Right lobe of liver (tissue), 4 donors: Measurements from ENCODE around the gene FSTL4.

Experiments used
- CTCF ChIP-seq, 4 donors: fragments of 200-600 bp in 3 of 4; fragments of 450-650 bp in 1 of 4; IDR thresholded peaks; one replicate each; pipeline versions ENCODE4 v1.5.1 to v1.8.0; 2016 to 2022; ENCODE audit warnings: antibody characterized with exemption in 4 of 4, mild to moderate bottlenecking in 2 of 4
- POLR2A ChIP-seq: fragments of 450-650 bp; IDR thresholded peaks from one replicate; pipeline ENCODE4 v1.6.1; 2017; ENCODE audit warnings: antibody characterized with exemption, mild to moderate bottlenecking
- donor health status: DM: no; HTN: no; CAD: no.
- donor health status: DM: no; HTN: no; CAD: no.
- donor health status: DM: no; HTN: yes; CAD: no.

DNA sequence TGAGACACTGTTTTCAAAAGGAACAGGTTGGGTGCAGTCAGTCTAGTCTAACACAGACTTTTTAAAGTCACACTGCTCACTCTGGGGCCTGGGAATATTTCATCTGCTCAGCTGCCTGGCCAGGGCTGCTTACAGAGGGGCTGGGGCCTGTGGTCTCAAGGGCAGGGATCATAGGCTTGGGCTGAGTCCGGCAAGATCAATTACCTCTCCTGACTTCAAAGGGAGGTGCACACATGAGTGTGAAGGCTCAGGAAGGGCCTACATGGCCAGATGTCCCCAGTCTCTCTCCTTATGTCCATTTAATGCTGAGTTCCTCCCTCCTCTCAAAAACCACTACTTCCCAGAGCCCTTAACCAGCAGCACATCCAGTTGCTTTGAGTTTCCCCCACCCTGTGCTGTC, 313.3 kb downstream of the FSTL4 start:
- TF ChIP-seq POLR2A (no peak), CTCF (IDR thresholded peaks at IDR 0.05) (no peak)
